SK-N-SH (cell line): ENCODE measurements around the gene RASAL3. TPM values are rescaled to one million over a fixed set of nuclear protein-coding genes. Genes with fewer than 3 reads are reported as not detected.

Experiments
- CTCF ChIA-PET: fragments of 300-600, 350-600 bp; formaldehyde crosslinking; extraction: SDS; loops from one replicate; lab custom pipeline; 2021; lab: Yijun Ruan, JAX
- POLR2A ChIA-PET: fragments of 350-600 bp; sonication (Branson Sonifier 250); formaldehyde crosslinking; extraction: SDS; loops from one replicate; lab custom pipeline; 2020; ENCODE audit warnings: antibody characterized with exemption, inconsistent platforms; lab: Yijun Ruan, JAX
- DNase-seq: peaks from one replicate; pipeline ENCODE4 v3.0.0; 2012
- H2AFZ ChIP-seq: fragments of 200-600 bp; sonication (generic); 2 replicates; pipeline ENCODE4 v1.8.1; 2016; ENCODE audit warnings: antibody characterized with exemption, mild to moderate bottlenecking, low read depth
- H3F3A ChIP-seq: fragments of 200-600 bp; sonication (generic); replicated peaks from 2 replicates; pipeline ENCODE3; 2016; ENCODE audit warnings: antibody characterized with exemption, mild to moderate bottlenecking; ENCODE audit not compliant: insufficient read depth
- H3K27ac ChIP-seq, 2 experiments: fragments of 200-500 bp in 1 of 2; fragments of 200-600 bp in 1 of 2; sonication (Bioruptor generic) in 1 of 2; sonication (generic), shearing (Covaris generic) in 1 of 2; 2 replicates each; pipeline versions ENCODE4 v1.5.1 to v1.6.1; 2014 to 2016; ENCODE audit warnings: low read depth in 2 of 2, inconsistent platforms in 1 of 2, low read length in 1 of 2, mild to moderate bottlenecking in 1 of 2, mixed read lengths in 1 of 2
- H3K27me3 ChIP-seq: fragments of 200-600 bp; sonication (generic), shearing (Covaris generic); 2 replicates; pipeline ENCODE4 v1.6.1; 2016; ENCODE audit warnings: mixed run types; ENCODE audit not compliant: insufficient read depth
- H3K36me3 ChIP-seq, 2 experiments: fragments of 200-500 bp in 1 of 2; fragments of 200-600 bp in 1 of 2; sonication (Bioruptor generic) in 1 of 2; sonication (generic) in 1 of 2; replicated peaks in 1 of 2; 2 replicates each; pipeline versions ENCODE3 to v1.5.1; 2014 to 2016; ENCODE audit warnings: low read length in 1 of 2, mild to moderate bottlenecking in 1 of 2; ENCODE audit not compliant: insufficient read depth in 2 of 2, control insufficient read depth in 1 of 2
- H3K4me1 ChIP-seq, 2 experiments: fragments of 200-500 bp in 1 of 2; fragments of 200-600 bp in 1 of 2; sonication (Bioruptor generic) in 1 of 2; sonication (generic), shearing (Covaris generic) in 1 of 2; 2 replicates each; pipeline versions ENCODE4 v1.5.1 to v1.6.1; 2014 to 2016; ENCODE audit warnings: low read depth in 1 of 2, low read length in 1 of 2, mixed run types in 1 of 2; ENCODE audit not compliant: insufficient read depth in 2 of 2, control insufficient read depth in 1 of 2
- H3K4me2 ChIP-seq: fragments of 200-600 bp; sonication (generic), shearing (Covaris generic); 2 replicates; pipeline ENCODE4 v1.6.1; 2017; ENCODE audit warnings: mixed run types
- H3K4me3 ChIP-seq, 2 experiments: fragments of 200-500 bp in 1 of 2; fragments of 200-600 bp in 1 of 2; sonication (Bioruptor generic) in 1 of 2; sonication (generic), shearing (Covaris generic) in 1 of 2; 2 replicates each; pipeline versions ENCODE4 v1.5.1 to v1.8.1; 2014 to 2016; ENCODE audit warnings: low read depth in 2 of 2, inconsistent platforms in 1 of 2, low read length in 1 of 2, mild to moderate bottlenecking in 1 of 2, mixed read lengths in 1 of 2, moderate library complexity in 1 of 2
- H3K79me2 ChIP-seq: fragments of 200-600 bp; sonication (generic); 2 replicates; pipeline ENCODE4 v1.8.1; 2017; ENCODE audit warnings: mild to moderate bottlenecking; ENCODE audit not compliant: insufficient read depth
- H3K9ac ChIP-seq: fragments of 200-600 bp; sonication (generic); 2 replicates; pipeline ENCODE4 v1.6.1; 2017; ENCODE audit warnings: mixed run types
- H3K9me2 ChIP-seq: fragments of 200-600 bp; sonication (generic); 2 replicates; pipeline ENCODE4 v1.6.1; 2017; ENCODE audit warnings: mixed run types
- H3K9me3 ChIP-seq: fragments of 200-600 bp; sonication (generic); 2 replicates; pipeline ENCODE4 v1.6.1; 2017; ENCODE audit warnings: mixed run types, mild to moderate bottlenecking, moderate library complexity
- H4K20me1 ChIP-seq: fragments of 200-600 bp; sonication (generic); 2 replicates; pipeline ENCODE4 v1.6.1; 2017; ENCODE audit warnings: mild to moderate bottlenecking, mixed run types; ENCODE audit not compliant: insufficient read depth
- CHD2 ChIP-seq: fragments of 150-350 bp; IDR thresholded peaks from 2 replicates; pipeline ENCODE4 v1.6.1; 2018; ENCODE audit warnings: low read length; ENCODE audit not compliant: partially characterized antibody
- ELF1 ChIP-seq: IDR thresholded peaks from 2 replicates; pipeline ENCODE4 v1.4.0; 2012
- FOSL2 ChIP-seq: IDR thresholded peaks from 2 replicates; pipeline ENCODE4 v1.4.0; 2012; ENCODE audit warnings: low read depth, mild to moderate bottlenecking, moderate library complexity, borderline replicate concordance
- FOXM1 ChIP-seq: IDR thresholded peaks from 2 replicates; pipeline ENCODE4 v1.4.0; 2012; ENCODE audit warnings: low read depth, mild to moderate bottlenecking
- POLR2AphosphoS5 ChIP-seq: IDR thresholded peaks from 2 replicates; pipeline ENCODE4 v1.6.1; 2012; ENCODE audit warnings: low read depth, low read length
- RFX5 ChIP-seq: IDR thresholded peaks from 2 replicates; pipeline ENCODE4 v1.6.1; 2012; ENCODE audit warnings: mild to moderate bottlenecking, improper control_type of control experiment, low read length
- SIN3A ChIP-seq: IDR thresholded peaks from 2 replicates; pipeline ENCODE4 v1.6.1; 2012; ENCODE audit warnings: low read depth, mild to moderate bottlenecking, low read length, moderate library complexity, borderline replicate concordance
- SMC3 ChIP-seq: IDR thresholded peaks from 2 replicates; pipeline ENCODE4 v1.6.1; 2012; ENCODE audit warnings: low read depth, low read length, improper control_type of control experiment
- TAF1 ChIP-seq: IDR thresholded peaks from 2 replicates; pipeline ENCODE4 v1.6.1; 2012; ENCODE audit warnings: low read depth, mild to moderate bottlenecking, low read length, moderate library complexity, borderline replicate concordance
- TEAD4 ChIP-seq: IDR thresholded peaks from 2 replicates; pipeline ENCODE4 v1.4.0; 2012; ENCODE audit warnings: mild to moderate bottlenecking, borderline replicate concordance; ENCODE audit not compliant: insufficient read depth
- WGBS: methylation state at CpG from one replicate; pipeline ENCODE4 v1.1.6; 2017; ENCODE audit warnings: low lambda C conversion rate; 5-methylcytosine and 5-hydroxymethylcytosine counted together
- polyA plus RNA-seq, 3 experiments: library from polyadenylated mRNA; depleted of rRNA; stranded (reverse); fragments of >200 nt; gene quantifications; 2 replicates each; pipeline ENCODE4 v1.2.3, GENCODE V29; 2012
- TF ChIP-seq, protein P1 (sequence below): fragments of 150-350 bp; IDR thresholded peaks from 2 replicates; pipeline ENCODE4 v1.6.1; 2017; ENCODE audit warnings: antibody characterized with exemption, low read length, low read depth, borderline replicate concordance
- TF ChIP-seq, protein P2 (sequence below): IDR thresholded peaks from 2 replicates; pipeline ENCODE4; 2012
- TF ChIP-seq, protein P3 (sequence below): fragments of 150-350 bp; IDR thresholded peaks from 2 replicates; pipeline ENCODE4 v1.6.1; 2016; ENCODE audit warnings: mild to moderate bottlenecking, low read depth, low read length
- TF ChIP-seq, protein P4 (sequence below): IDR thresholded peaks from 2 replicates; pipeline ENCODE4 v1.6.1; 2012; ENCODE audit warnings: mild to moderate bottlenecking, low read depth, low read length, moderate library complexity

The RASAL3 gene
- polyA plus RNA-seq, 1 of the 3 experiments (the other 2 are of a cell fraction): 0.02 TPM

DNA sequence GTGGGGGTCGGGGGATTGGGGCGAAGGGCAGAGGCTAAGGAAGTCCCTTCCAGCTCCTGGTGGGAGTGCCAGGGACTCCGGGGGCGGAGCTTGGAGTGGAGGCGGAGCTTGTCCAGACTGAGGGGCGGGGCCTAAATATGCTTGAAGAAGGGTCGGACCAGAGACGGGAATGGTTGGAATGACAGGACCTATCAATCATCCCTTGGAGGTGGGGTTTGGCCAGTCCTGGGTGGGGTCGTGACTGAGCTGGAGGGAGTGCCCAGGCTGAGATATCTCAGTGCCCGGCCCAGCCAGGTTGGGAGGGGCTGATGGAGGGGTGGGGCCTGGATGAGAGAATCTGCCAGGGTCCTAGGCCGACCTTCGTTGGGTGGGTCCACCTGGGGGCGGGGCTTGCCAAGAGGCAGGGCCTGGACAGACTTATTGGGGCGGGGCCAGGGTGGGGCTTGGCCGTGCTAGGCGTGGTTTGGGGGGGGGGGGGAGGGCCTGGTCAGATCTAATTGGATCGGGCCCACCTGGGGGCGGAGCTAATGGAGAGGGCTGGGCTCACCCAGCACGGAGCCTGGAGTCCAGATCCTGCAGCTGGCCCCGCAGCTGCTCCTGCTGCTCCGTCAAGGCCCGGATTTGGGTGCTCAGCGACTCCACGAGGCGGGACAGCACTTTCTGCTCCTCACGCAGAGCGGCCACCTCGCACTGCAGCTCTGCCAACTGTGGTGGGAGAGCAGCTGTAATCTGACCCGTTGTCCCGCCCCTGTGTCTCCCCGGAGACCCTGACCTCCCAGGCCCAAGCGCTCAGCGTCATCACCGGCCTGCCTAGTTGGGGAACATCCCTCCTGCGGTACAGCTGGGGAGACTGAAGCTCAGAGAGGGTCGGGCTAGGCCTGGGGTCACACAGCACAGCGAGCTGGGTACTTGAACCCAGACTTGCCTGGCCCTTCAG lies 12.0 kb downstream of the RASAL3 start:
- Histone ChIP-seq H3K9me3 (no peaks in the 10 kb centered on the region), H3K27me3 (0 out of 2 replicates have a peak, but pooled peaks cover 15% of the 10 kb centered on the region), H3F3A (peaks cover 22% of the 10 kb centered on the region), H2AFZ (peak overlapping the region; percentile 82), H3K27ac (peak overlapping the region in 1 of 2 experiments; percentile 39; a peak in 1 of 4 replicates), H3K79me2 (no peaks in the 10 kb centered on the region), H3K9me2 (no peaks in the 10 kb centered on the region), H4K20me1 (no peaks in the 10 kb centered on the region), H3K4me2 (peak overlapping the region; percentile 76), H3K4me3 (peak overlapping the region; percentile 45 to 60), H3K4me1 (peaks cover 0 to 24% of the 10 kb centered on the region in 2 experiments; a peak in 2 of 4 replicates), H3K36me3 (no peaks in the 10 kb centered on the region), H3K9ac (peak overlapping the region; percentile 34; the same call in 1 of the 2 replicates)
- 4% methylated on average over 20 of the region's 37 CpGs for WGBS
- TF ChIP-seq POLR2AphosphoS5: no peak
- TF ChIP-seq TEAD4: no peak
- TF ChIP-seq, protein P1, sequence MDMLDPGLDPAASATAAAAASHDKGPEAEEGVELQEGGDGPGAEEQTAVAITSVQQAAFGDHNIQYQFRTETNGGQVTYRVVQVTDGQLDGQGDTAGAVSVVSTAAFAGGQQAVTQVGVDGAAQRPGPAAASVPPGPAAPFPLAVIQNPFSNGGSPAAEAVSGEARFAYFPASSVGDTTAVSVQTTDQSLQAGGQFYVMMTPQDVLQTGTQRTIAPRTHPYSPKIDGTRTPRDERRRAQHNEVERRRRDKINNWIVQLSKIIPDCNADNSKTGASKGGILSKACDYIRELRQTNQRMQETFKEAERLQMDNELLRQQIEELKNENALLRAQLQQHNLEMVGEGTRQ: no peak
- TF ChIP-seq ELF1: no peak
- peak; percentile 42; the same call in 1 of the 2 replicates for TF ChIP-seq TAF1
- TF ChIP-seq, protein P2, sequence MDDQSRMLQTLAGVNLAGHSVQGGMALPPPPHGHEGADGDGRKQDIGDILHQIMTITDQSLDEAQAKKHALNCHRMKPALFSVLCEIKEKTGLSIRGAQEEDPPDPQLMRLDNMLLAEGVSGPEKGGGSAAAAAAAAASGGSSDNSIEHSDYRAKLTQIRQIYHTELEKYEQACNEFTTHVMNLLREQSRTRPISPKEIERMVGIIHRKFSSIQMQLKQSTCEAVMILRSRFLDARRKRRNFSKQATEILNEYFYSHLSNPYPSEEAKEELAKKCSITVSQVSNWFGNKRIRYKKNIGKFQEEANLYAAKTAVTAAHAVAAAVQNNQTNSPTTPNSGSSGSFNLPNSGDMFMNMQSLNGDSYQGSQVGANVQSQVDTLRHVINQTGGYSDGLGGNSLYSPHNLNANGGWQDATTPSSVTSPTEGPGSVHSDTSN: peak; percentile 82
- ChIA-PET CTCF (interaction anchor here (1.0 to 1.6 kb wide), 3 partner anchors 19 to 103 kb away, joined by 6 to 8 read pairs (median 7); partner anchors contain the start of gene AKAP8L), POLR2A (interaction anchor here (0.6 to 2.0 kb wide), 7 partner anchors 16 to 206 kb away, joined by 3 to 10 read pairs (median 3); partner anchors contain the start of genes AKAP8 and AKAP8L)
- DNase-seq: peak; percentile 98

DNA sequence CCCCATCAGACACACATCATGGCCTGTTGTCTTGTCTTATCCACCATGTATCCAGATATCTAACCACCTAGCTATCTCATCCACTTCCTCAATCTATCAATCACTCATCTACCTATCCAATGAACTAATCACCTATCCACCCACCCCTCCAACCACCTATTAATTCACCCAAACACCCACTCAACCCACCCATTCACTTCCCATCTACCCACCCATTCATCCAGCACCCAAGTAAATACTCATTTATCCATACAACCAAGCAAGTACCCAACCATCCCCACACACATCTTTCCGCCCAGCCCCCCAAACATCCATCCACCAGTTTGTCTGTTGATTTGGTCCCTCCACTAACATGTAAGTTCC lies 13.8 kb downstream of the RASAL3 start:
- Histone ChIP-seq H3K9ac (no peak overlapping the region), H3K4me3 (no peak overlapping the region), H3K79me2 (no peaks in the 10 kb centered on the region), H3K27me3 (no peaks in the 10 kb centered on the region), H3K9me2 (no peaks in the 10 kb centered on the region), H3K36me3 (no peaks in the 10 kb centered on the region), H3K9me3 (no peaks in the 10 kb centered on the region), H4K20me1 (no peaks in the 10 kb centered on the region), H3K27ac (no peak overlapping the region), H3F3A (peaks cover 22% of the 10 kb centered on the region), H3K4me1 (peaks cover 0 to 24% of the 10 kb centered on the region in 2 experiments; a peak in 2 of 4 replicates), H2AFZ (no peak overlapping the region; the same call in 1 of the 2 replicates), H3K4me2 (no peak overlapping the region)
- POLR2A ChIA-PET: interaction anchor here (0.9 kb wide), 1 partner anchor 71 kb away, joined by 3 read pairs; the partner anchor contains the start of gene AKAP8
- WGBS: 100% methylated on average over 1 of the region's 1 CpG
- DNase-seq: no peak
- CTCF ChIA-PET: interaction anchor here (0.6 kb wide), 1 partner anchor 614 kb away, joined by 3 read pairs; no protein-coding TSS in a partner anchor
- TF ChIP-seq SMC3 (no peak), TAF1 (no peak), FOSL2 (no peak), SIN3A (no peak), FOXM1 (no peak), RFX5 (no peak), CHD2 (no peak), TEAD4 (no peak)
- TF ChIP-seq, protein P3, sequence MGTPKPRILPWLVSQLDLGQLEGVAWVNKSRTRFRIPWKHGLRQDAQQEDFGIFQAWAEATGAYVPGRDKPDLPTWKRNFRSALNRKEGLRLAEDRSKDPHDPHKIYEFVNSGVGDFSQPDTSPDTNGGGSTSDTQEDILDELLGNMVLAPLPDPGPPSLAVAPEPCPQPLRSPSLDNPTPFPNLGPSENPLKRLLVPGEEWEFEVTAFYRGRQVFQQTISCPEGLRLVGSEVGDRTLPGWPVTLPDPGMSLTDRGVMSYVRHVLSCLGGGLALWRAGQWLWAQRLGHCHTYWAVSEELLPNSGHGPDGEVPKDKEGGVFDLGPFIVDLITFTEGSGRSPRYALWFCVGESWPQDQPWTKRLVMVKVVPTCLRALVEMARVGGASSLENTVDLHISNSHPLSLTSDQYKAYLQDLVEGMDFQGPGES: no peak
- TF ChIP-seq, protein P1: no peak
- TF ChIP-seq, protein P4, sequence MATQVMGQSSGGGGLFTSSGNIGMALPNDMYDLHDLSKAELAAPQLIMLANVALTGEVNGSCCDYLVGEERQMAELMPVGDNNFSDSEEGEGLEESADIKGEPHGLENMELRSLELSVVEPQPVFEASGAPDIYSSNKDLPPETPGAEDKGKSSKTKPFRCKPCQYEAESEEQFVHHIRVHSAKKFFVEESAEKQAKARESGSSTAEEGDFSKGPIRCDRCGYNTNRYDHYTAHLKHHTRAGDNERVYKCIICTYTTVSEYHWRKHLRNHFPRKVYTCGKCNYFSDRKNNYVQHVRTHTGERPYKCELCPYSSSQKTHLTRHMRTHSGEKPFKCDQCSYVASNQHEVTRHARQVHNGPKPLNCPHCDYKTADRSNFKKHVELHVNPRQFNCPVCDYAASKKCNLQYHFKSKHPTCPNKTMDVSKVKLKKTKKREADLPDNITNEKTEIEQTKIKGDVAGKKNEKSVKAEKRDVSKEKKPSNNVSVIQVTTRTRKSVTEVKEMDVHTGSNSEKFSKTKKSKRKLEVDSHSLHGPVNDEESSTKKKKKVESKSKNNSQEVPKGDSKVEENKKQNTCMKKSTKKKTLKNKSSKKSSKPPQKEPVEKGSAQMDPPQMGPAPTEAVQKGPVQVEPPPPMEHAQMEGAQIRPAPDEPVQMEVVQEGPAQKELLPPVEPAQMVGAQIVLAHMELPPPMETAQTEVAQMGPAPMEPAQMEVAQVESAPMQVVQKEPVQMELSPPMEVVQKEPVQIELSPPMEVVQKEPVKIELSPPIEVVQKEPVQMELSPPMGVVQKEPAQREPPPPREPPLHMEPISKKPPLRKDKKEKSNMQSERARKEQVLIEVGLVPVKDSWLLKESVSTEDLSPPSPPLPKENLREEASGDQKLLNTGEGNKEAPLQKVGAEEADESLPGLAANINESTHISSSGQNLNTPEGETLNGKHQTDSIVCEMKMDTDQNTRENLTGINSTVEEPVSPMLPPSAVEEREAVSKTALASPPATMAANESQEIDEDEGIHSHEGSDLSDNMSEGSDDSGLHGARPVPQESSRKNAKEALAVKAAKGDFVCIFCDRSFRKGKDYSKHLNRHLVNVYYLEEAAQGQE: no peak
